ENCODE results near the gene CAMKK1.

DNA sequence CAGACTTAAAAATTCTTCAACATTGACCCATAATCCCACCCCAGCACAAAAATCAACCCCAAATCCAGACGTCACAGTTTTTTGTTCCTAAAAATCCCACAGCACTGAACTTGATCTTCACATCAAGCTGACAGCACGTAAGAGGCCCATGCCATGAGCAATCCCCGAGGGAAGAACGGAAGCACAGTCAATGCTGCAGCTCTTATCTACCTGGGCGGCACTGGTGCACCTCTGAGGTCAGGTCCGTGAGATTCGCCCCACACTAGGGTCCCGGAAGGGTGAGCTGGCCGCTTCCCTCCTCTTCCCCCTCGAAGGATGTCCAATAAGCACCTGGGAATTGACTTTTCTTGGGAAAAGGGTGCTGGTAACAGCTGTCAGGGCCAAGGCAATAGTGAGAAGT, 80.6 kb downstream of the CAMKK1 start:
- TF ChIP-seq CTCF (IDR thresholded peaks at IDR 0.05), result no peak
- no peak for TF ChIP-seq POLR2A (IDR thresholded peaks at IDR 0.05)

All from esophagus squamous epithelium (tissue), 4 donors.